Measurements from ENCODE around the gene GPX2.

DNA sequence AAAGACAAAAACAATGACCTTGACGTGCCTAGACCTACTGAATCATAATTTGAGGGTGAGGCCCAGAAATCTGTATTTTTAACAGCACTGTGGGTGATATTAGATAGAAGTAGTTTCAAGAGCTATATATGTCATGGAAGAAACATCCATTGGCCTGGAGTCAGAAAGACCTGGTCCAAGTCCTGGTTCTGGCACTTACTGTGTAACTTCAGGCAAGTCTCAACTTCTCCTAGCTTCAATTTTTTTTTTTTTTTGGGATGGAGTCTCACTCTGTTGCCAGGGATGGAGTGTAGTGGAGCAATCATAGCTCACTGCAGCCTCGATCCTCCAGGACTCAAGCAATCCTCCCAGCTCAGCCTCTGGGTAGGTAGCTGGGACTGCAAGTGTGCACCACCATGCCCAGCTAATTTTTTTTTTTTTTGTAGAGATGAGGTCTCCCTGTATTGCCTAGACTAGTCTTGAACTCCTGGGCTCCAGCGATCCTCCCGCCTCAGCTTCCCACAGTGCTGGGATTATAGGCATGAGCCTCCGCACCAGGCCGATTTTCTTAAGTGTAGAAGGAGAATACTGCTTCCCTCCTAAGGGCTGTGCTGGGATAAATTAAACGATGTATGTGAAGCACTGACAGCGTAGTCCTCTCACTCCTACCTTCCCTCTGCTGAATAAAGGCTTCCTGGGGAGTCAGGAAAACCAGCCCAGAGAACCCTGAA lies 14.3 kb upstream of the GPX2 start:
- TF ChIP-seq, protein P1, sequence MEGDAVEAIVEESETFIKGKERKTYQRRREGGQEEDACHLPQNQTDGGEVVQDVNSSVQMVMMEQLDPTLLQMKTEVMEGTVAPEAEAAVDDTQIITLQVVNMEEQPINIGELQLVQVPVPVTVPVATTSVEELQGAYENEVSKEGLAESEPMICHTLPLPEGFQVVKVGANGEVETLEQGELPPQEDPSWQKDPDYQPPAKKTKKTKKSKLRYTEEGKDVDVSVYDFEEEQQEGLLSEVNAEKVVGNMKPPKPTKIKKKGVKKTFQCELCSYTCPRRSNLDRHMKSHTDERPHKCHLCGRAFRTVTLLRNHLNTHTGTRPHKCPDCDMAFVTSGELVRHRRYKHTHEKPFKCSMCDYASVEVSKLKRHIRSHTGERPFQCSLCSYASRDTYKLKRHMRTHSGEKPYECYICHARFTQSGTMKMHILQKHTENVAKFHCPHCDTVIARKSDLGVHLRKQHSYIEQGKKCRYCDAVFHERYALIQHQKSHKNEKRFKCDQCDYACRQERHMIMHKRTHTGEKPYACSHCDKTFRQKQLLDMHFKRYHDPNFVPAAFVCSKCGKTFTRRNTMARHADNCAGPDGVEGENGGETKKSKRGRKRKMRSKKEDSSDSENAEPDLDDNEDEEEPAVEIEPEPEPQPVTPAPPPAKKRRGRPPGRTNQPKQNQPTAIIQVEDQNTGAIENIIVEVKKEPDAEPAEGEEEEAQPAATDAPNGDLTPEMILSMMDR (IDR thresholded peaks at IDR 0.05; ENCODE audit: low read depth, low read length, missing input control) = no peak
- TF ChIP-seq RXRA (IDR thresholded peaks at IDR 0.05) (no peak), EGR1 (IDR thresholded peaks at IDR 0.05; ENCODE audit: low read depth in 2 of 2) (no peak), SP1 (IDR thresholded peaks at IDR 0.05) (no peak), ZBTB33 (IDR thresholded peaks at IDR 0.05) (no peak), YY1 (IDR thresholded peaks at IDR 0.05) (no peak), HNF4G (IDR thresholded peaks at IDR 0.05) (no peak), JUND (IDR thresholded peaks at IDR 0.05) (no peak)
- TF ChIP-seq, protein P2, sequence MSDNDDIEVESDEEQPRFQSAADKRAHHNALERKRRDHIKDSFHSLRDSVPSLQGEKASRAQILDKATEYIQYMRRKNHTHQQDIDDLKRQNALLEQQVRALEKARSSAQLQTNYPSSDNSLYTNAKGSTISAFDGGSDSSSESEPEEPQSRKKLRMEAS (IDR thresholded peaks at IDR 0.05) = no peak
- TF ChIP-seq, protein P3, sequence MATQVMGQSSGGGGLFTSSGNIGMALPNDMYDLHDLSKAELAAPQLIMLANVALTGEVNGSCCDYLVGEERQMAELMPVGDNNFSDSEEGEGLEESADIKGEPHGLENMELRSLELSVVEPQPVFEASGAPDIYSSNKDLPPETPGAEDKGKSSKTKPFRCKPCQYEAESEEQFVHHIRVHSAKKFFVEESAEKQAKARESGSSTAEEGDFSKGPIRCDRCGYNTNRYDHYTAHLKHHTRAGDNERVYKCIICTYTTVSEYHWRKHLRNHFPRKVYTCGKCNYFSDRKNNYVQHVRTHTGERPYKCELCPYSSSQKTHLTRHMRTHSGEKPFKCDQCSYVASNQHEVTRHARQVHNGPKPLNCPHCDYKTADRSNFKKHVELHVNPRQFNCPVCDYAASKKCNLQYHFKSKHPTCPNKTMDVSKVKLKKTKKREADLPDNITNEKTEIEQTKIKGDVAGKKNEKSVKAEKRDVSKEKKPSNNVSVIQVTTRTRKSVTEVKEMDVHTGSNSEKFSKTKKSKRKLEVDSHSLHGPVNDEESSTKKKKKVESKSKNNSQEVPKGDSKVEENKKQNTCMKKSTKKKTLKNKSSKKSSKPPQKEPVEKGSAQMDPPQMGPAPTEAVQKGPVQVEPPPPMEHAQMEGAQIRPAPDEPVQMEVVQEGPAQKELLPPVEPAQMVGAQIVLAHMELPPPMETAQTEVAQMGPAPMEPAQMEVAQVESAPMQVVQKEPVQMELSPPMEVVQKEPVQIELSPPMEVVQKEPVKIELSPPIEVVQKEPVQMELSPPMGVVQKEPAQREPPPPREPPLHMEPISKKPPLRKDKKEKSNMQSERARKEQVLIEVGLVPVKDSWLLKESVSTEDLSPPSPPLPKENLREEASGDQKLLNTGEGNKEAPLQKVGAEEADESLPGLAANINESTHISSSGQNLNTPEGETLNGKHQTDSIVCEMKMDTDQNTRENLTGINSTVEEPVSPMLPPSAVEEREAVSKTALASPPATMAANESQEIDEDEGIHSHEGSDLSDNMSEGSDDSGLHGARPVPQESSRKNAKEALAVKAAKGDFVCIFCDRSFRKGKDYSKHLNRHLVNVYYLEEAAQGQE (IDR thresholded peaks at IDR 0.05) = no peak
